Astrocyte (in vitro differentiated cells and primary cell): Measurements from ENCODE around the gene COL6A3.

Source experiments
- CTCF ChIP-seq: IDR thresholded peaks from 2 replicates; pipeline ENCODE4 v1.5.1; 2011; ENCODE audit warnings: low read depth, mild to moderate bottlenecking, inconsistent platforms, low read length, moderate library complexity; ENCODE audit not compliant: insufficient read depth
- EZH2 ChIP-seq: IDR thresholded peaks from 2 replicates; pipeline ENCODE4 v1.6.1; 2012; ENCODE audit warnings: mild to moderate bottlenecking, low read length, inconsistent platforms; ENCODE audit not compliant: insufficient read depth

GRCh38 chr2:237291138-237291792, 122.7 kb downstream of the COL6A3 start:
- no peak for TF ChIP-seq CTCF
- no peak for TF ChIP-seq EZH2
